ENCODE measurements around the gene SEC23B. TPM values are rescaled to one million over a fixed set of nuclear protein-coding genes. Genes with fewer than 3 reads are reported as not detected.

Gene SEC23B
- polyA plus RNA-seq, 2 of the 4 experiments (the other 2 are of a cell fraction), result 71.4 to 158 TPM

DNA sequence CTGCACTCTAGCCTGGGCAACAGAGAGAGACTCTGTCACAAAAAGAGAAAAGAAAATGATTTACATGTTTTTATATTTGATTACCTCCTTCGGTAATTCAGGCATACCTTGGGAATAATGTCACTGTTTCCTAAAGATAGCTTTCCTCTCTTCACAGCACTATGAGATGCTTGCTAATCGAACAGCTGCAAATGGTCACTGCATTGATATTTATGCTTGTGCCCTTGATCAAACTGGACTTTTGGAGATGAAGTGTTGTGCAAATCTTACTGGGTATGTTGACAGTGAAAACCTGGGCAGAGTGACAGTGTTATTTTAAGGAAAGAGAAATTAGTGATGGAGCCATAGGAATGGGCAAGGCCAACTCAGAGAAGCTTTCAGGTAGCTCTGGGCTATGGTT lies 19.6 kb downstream of the SEC23B start:
- TF ChIP-seq POLR2A (IDR thresholded peaks at IDR 0.05; ENCODE audit: low read length), result no peak
- FAIRE-seq (no peak), DNase-seq (ENCODE audit: low read depth in 1 of 2, low spot score in 1 of 2) (no peak), ATAC-seq (no peak)
- H3K4me3 ChIP-seq, result no peak overlapping the region
- no peaks in the 10 kb centered on the region for H3K9me3 ChIP-seq
- POLR2A ChIA-PET, result no interaction called here
- 78% methylated on average over 2 of the region's 2 CpGs for WGBS (ENCODE audit: missing lambda C conversion rate)
- H3K4me1 ChIP-seq, result peaks cover 16% of the 10 kb centered on the region; the same call in 2 of the 3 replicates
- H3K4me2 ChIP-seq, result no peak overlapping the region
- H3K27ac ChIP-seq, result no peak overlapping the region
- CTCF ChIA-PET, result interaction anchor here (1.1 to 2.0 kb wide), 2 partner anchors 14 to 65 kb away, joined by 3 to 6 read pairs; no protein-coding TSS in a partner anchor

DNA sequence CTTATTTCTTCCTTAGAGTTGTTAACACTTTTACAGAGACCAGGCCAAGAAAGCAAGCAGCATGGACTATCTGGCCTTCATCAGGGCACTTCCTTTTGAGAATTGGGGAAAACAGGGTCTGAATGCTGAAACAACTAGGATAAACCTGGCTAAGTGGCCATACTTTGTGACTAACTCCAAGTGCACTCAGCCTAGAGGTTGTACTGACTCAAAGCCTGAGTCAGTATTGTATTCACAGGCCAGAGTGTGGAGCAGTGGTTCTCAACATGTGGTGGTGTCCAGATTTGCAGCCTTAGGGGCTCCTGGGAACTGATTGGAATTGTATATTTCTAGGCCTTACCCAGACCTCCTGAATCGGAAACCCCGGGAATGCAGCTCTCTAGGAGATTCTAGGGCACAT lies 20.1 kb downstream of the SEC23B start:
- WGBS (ENCODE audit: missing lambda C conversion rate), result 100% methylated on average over 2 of the region's 2 CpGs
- H3K9me3 ChIP-seq, result no peaks in the 10 kb centered on the region
- no peak overlapping the region for H3K4me3 ChIP-seq
- no peak for TF ChIP-seq GATA3 (IDR thresholded peaks at IDR 0.05; ENCODE audit: borderline replicate concordance)
- TF ChIP-seq CEBPB (IDR thresholded peaks at IDR 0.05), result no peak
- no peak for TF ChIP-seq RCOR1 (IDR thresholded peaks at IDR 0.05; ENCODE audit: low read depth, low read length)
- no peak for TF ChIP-seq HOXB5 (CRISPR knock-in tag; IDR thresholded peaks at IDR 0.05)
- no peak for TF ChIP-seq ESRRA (IDR thresholded peaks at IDR 0.05; ENCODE audit: borderline replicate concordance, low read length)
- TF ChIP-seq CBX8 (IDR thresholded peaks at IDR 0.05), result no peak
- no peak for TF ChIP-seq BCL3 (IDR thresholded peaks at IDR 0.05)
- TF ChIP-seq RFX5 (IDR thresholded peaks at IDR 0.05), result no peak
- TF ChIP-seq, protein P1, sequence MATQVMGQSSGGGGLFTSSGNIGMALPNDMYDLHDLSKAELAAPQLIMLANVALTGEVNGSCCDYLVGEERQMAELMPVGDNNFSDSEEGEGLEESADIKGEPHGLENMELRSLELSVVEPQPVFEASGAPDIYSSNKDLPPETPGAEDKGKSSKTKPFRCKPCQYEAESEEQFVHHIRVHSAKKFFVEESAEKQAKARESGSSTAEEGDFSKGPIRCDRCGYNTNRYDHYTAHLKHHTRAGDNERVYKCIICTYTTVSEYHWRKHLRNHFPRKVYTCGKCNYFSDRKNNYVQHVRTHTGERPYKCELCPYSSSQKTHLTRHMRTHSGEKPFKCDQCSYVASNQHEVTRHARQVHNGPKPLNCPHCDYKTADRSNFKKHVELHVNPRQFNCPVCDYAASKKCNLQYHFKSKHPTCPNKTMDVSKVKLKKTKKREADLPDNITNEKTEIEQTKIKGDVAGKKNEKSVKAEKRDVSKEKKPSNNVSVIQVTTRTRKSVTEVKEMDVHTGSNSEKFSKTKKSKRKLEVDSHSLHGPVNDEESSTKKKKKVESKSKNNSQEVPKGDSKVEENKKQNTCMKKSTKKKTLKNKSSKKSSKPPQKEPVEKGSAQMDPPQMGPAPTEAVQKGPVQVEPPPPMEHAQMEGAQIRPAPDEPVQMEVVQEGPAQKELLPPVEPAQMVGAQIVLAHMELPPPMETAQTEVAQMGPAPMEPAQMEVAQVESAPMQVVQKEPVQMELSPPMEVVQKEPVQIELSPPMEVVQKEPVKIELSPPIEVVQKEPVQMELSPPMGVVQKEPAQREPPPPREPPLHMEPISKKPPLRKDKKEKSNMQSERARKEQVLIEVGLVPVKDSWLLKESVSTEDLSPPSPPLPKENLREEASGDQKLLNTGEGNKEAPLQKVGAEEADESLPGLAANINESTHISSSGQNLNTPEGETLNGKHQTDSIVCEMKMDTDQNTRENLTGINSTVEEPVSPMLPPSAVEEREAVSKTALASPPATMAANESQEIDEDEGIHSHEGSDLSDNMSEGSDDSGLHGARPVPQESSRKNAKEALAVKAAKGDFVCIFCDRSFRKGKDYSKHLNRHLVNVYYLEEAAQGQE (IDR thresholded peaks at IDR 0.05), result no peak
- no peak for TF ChIP-seq HEYL (CRISPR knock-in tag; IDR thresholded peaks at IDR 0.05)
- ChIA-PET POLR2A (interaction anchor here (0.6 kb wide), 1 partner anchor 15 kb away, joined by 3 read pairs; no protein-coding TSS in a partner anchor), CTCF (interaction anchor here (1.0 to 2.0 kb wide), 4 partner anchors 12 to 64 kb away, joined by 3 to 6 read pairs (median 4); no protein-coding TSS in a partner anchor)
- FAIRE-seq (no peak), ATAC-seq (peak; percentile 69 to 76), DNase-seq (ENCODE audit: low read depth in 1 of 2, low spot score in 1 of 2) (no peak)
- H3K27ac ChIP-seq, result no peak overlapping the region
- H3K4me2 ChIP-seq, result no peak overlapping the region
- peaks cover 15% of the 10 kb centered on the region; the same call in 2 of the 3 replicates for H3K4me1 ChIP-seq

- no peak overlapping the region for H3K4me2 ChIP-seq
- ChIA-PET POLR2A (interaction anchor here (0.9 kb wide), 1 partner anchor 21 kb away, joined by 3 read pairs; the partner anchor contains the start of gene SEC23B), CTCF (interaction anchor here (1.0 to 2.0 kb wide), 4 partner anchors 10 to 116 kb away, joined by 3 to 6 read pairs (median 4); no protein-coding TSS in a partner anchor)
- TF ChIP-seq HDAC2 (IDR thresholded peaks at IDR 0.05) (no peak), CHD2 (IDR thresholded peaks at IDR 0.05; ENCODE audit: low read length, partially characterized antibody) (no peak), MYC (IDR thresholded peaks at IDR 0.05; ENCODE audit: borderline replicate concordance, low read length) (no peak), ZNF302 (CRISPR knock-in tag; IDR thresholded peaks at IDR 0.05) (no peak), RFX5 (IDR thresholded peaks at IDR 0.05) (no peak), EP300 (IDR thresholded peaks at IDR 0.05) (no peak), FOSB (CRISPR knock-in tag; IDR thresholded peaks at IDR 0.05) (no peak), JUN (IDR thresholded peaks at IDR 0.05) (no peak), CHD4 (IDR thresholded peaks at IDR 0.05; ENCODE audit: borderline replicate concordance) (no peak), CBX2 (IDR thresholded peaks at IDR 0.05; ENCODE audit: borderline replicate concordance, low read depth) (no peak), RAD21 (conservative IDR thresholded peaks at IDR 0.05 in 1 of 2, IDR thresholded peaks at IDR 0.05 in 1 of 2) (no peak)
- TF ChIP-seq, protein P2, sequence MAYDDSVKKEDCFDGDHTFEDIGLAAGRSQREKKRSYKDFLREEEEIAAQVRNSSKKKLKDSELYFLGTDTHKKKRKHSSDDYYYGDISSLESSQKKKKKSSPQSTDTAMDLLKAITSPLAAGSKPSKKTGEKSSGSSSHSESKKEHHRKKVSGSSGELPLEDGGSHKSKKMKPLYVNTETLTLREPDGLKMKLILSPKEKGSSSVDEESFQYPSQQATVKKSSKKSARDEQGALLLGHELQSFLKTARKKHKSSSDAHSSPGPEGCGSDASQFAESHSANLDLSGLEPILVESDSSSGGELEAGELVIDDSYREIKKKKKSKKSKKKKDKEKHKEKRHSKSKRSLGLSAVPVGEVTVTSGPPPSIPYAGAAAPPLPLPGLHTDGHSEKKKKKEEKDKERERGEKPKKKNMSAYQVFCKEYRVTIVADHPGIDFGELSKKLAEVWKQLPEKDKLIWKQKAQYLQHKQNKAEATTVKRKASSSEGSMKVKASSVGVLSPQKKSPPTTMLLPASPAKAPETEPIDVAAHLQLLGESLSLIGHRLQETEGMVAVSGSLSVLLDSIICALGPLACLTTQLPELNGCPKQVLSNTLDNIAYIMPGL (CRISPR knock-in tag; IDR thresholded peaks at IDR 0.05; ENCODE audit: borderline replicate concordance), result no peak
- TF ChIP-seq, protein P1 (IDR thresholded peaks at IDR 0.05), result no peak
- TF ChIP-seq, protein P3, sequence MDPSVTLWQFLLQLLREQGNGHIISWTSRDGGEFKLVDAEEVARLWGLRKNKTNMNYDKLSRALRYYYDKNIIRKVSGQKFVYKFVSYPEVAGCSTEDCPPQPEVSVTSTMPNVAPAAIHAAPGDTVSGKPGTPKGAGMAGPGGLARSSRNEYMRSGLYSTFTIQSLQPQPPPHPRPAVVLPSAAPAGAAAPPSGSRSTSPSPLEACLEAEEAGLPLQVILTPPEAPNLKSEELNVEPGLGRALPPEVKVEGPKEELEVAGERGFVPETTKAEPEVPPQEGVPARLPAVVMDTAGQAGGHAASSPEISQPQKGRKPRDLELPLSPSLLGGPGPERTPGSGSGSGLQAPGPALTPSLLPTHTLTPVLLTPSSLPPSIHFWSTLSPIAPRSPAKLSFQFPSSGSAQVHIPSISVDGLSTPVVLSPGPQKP (IDR thresholded peaks at IDR 0.05; ENCODE audit: low read depth, low read length), result no peak
- FAIRE-seq (no peak), DNase-seq (ENCODE audit: low read depth in 1 of 2, low spot score in 1 of 2) (no peak), ATAC-seq (no peak)
- H3K9me3 ChIP-seq, result no peaks in the 10 kb centered on the region
- H3K4me3 ChIP-seq, result no peak overlapping the region
- peaks cover 10% of the 10 kb centered on the region; the same call in 2 of the 3 replicates for H3K4me1 ChIP-seq
- no peak overlapping the region for H3K27ac ChIP-seq
These were observed 21.3 kb downstream of the SEC23B start for GRCh38 chr20:18529041-18529440.
